ENCODE measurements around the gene GRK1.

The GRK1 gene

GRCh38 chr13:113638173-113638746 lies 28.8 kb upstream of the GRK1 start:
- H3K4me3 ChIP-seq (ENCODE audit: low read depth, low read length): no peak overlapping the region
- no peak for DNase-seq (ENCODE audit: low read depth, low spot score)
- TF ChIP-seq, protein P1, sequence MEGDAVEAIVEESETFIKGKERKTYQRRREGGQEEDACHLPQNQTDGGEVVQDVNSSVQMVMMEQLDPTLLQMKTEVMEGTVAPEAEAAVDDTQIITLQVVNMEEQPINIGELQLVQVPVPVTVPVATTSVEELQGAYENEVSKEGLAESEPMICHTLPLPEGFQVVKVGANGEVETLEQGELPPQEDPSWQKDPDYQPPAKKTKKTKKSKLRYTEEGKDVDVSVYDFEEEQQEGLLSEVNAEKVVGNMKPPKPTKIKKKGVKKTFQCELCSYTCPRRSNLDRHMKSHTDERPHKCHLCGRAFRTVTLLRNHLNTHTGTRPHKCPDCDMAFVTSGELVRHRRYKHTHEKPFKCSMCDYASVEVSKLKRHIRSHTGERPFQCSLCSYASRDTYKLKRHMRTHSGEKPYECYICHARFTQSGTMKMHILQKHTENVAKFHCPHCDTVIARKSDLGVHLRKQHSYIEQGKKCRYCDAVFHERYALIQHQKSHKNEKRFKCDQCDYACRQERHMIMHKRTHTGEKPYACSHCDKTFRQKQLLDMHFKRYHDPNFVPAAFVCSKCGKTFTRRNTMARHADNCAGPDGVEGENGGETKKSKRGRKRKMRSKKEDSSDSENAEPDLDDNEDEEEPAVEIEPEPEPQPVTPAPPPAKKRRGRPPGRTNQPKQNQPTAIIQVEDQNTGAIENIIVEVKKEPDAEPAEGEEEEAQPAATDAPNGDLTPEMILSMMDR (IDR thresholded peaks at IDR 0.05; ENCODE audit: low read depth, low read length): no peak
- in situ Hi-C loops (cut with HindIII; ENCODE audit: low sequenced_read_pairs): no loop called here

DNA sequence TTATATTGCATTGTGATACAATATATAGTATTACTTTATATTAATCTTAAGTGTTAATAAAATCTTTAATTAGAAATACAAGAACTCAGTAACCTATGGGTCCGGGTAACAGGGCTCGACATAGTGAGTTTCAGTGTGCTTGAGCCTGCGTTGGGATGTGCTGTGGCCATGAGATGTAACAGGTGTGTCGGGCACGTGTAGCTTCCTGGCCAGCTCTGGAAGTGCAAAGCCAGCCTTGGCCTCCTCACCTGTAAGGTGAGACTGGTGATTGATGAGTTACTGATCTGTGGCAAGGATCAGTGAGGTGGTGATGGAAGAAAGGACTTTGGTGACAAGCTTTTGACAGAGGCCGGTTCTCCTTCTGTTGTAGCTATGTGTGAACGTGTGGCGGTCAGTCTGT lies 28.2 kb upstream of the GRK1 start:
- in situ Hi-C loops (cut with HindIII; ENCODE audit: low sequenced_read_pairs): no loop called here
- H3K4me3 ChIP-seq (ENCODE audit: low read depth, low read length): no peak overlapping the region
- TF ChIP-seq, protein P1 (IDR thresholded peaks at IDR 0.05; ENCODE audit: low read depth, low read length): no peak
- no peak for DNase-seq (ENCODE audit: low read depth, low spot score)

DNA sequence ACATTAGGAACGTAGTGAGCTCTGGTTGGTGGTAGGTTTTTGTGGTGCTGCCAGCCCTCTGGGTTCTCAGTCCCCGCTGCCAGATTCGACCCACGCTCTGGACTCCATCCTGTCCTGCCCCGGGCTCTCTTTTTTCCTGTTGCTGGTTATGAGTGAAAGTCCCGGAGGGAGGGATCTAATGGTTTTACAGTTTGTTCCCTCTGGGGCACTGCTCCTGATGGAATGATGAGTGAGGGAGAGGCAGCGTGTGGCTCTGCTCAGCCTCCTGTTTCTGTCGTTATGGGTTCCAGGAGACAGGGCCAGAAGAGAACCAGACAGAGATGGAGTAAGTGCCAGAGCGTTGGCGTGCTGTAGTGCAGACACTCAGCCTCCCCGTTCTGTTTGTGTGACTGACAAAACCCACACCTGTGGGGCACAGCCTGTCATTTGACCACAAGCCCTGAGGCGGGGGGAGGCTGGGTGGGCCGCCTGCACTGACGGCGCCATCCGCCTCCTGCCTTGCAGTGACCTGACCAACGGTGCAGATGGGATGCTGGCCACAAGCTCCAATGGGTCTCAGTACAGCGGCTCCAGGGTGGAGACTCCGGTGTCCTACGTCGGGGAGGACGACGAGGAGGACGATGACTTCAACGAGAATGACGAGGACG lies 27.3 kb upstream of the GRK1 start:
- DNase-seq (ENCODE audit: low read depth, low spot score): no peak
- TF ChIP-seq, protein P1 (IDR thresholded peaks at IDR 0.05; ENCODE audit: low read depth, low read length): no peak
- in situ Hi-C loops (cut with HindIII; ENCODE audit: low sequenced_read_pairs): no loop called here
- no peak overlapping the region for H3K4me3 ChIP-seq (ENCODE audit: low read depth, low read length)

GRCh38 chr13:113641426-113641825 lies 25.6 kb upstream of the GRK1 start:
- DNase-seq (ENCODE audit: low read depth, low spot score): no peak
- H3K4me3 ChIP-seq (ENCODE audit: low read depth, low read length): no peak overlapping the region
- in situ Hi-C loops (cut with HindIII; ENCODE audit: low sequenced_read_pairs): no loop called here
- TF ChIP-seq, protein P1 (IDR thresholded peaks at IDR 0.05; ENCODE audit: low read depth, low read length): no peak

DNA sequence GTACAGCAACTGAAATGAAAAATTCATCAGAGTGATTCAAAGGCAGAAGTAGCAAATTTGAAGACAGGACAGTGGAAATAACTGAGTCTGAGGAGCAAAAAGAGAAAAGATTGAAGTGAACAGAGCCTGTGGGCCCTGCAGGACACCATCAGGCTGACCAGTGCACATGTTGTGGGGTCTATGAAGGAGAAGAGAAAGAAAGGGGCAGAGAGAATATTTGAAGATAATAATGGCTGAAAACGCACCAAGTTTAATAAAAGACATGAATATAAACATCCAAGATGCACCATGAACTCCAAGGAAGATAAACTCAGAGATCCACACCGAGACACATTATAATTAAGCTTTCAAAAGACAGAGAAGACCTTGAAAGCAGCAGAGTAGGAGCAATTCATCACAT lies 24.5 kb upstream of the GRK1 start:
- H3K4me3 ChIP-seq (ENCODE audit: low read depth, low read length): no peak overlapping the region
- in situ Hi-C loops (cut with HindIII; ENCODE audit: low sequenced_read_pairs): no loop called here
- no peak for DNase-seq (ENCODE audit: low read depth, low spot score)
- TF ChIP-seq, protein P1 (IDR thresholded peaks at IDR 0.05; ENCODE audit: low read depth, low read length): no peak

DNA sequence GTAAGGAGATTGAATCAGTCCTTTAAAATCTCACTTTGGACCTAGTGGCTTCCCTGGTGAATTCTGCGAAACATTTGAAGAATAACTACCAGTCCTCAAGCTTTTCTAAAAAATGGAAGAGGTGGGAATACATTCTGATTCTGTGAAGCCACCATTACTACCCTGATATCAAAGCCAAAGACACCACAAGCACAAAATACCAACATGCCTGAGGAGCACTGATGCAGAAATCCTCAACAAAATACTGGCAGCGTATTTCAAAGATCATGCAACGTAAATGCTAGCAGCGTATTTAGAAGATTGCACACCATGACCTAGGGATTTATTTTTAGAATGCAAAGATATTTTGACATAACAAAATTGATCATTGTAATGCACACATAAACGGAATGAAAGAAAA lies 23.4 kb upstream of the GRK1 start:
- TF ChIP-seq, protein P1 (IDR thresholded peaks at IDR 0.05; ENCODE audit: low read depth, low read length): no peak
- H3K4me3 ChIP-seq (ENCODE audit: low read depth, low read length): no peak overlapping the region
- in situ Hi-C loops (cut with HindIII; ENCODE audit: low sequenced_read_pairs): no loop called here
- peak; percentile 48 for DNase-seq (ENCODE audit: low read depth, low spot score)

Measured in astrocyte of the spinal cord (primary cell).